H7 (cell line): ENCODE measurements around the gene MAPKAPK3. TPM values are rescaled to one million over a fixed set of nuclear protein-coding genes. Genes with fewer than 3 reads are reported as not detected.
A peak's percentile ranks its signal among the peaks of the same experiment; 100 is the strongest.
"Not testable (repeated sequence)": the region's sequence is repeated elsewhere in the genome, so short reads cannot be mapped to it uniquely, and the experiment has no call there.

Experiments
- DNase-seq: peaks from one replicate; pipeline ENCODE4 v3.0.0; 2012
- H3K27me3 ChIP-seq: 2 replicates; pipeline ENCODE4 v1.6.0; 2011; ENCODE audit warnings: mild to moderate bottlenecking, low read length; ENCODE audit not compliant: control insufficient read depth, insufficient read depth
- H3K36me3 ChIP-seq: replicated peaks from 2 replicates; pipeline ENCODE4 v1.5.1; 2011; ENCODE audit warnings: low read length; ENCODE audit not compliant: control insufficient read depth, insufficient read depth
- H3K4me3 ChIP-seq: 2 replicates; pipeline ENCODE4 v1.5.1; 2011; ENCODE audit warnings: low read depth, mild to moderate bottlenecking, control low read depth, low read length, moderate library complexity; ENCODE audit not compliant: insufficient read depth
- total RNA-seq: library from RNA; depleted of rRNA; stranded (reverse); fragments of >200 nt; shearing (Covaris generic); gene quantifications from 2 replicates; pipeline ENCODE4 v1.2.3, GENCODE V29; 2014; rRNA removed

The MAPKAPK3 gene
- total RNA-seq, 1 experiment from 2014 or later = 72.5 TPM

DNA sequence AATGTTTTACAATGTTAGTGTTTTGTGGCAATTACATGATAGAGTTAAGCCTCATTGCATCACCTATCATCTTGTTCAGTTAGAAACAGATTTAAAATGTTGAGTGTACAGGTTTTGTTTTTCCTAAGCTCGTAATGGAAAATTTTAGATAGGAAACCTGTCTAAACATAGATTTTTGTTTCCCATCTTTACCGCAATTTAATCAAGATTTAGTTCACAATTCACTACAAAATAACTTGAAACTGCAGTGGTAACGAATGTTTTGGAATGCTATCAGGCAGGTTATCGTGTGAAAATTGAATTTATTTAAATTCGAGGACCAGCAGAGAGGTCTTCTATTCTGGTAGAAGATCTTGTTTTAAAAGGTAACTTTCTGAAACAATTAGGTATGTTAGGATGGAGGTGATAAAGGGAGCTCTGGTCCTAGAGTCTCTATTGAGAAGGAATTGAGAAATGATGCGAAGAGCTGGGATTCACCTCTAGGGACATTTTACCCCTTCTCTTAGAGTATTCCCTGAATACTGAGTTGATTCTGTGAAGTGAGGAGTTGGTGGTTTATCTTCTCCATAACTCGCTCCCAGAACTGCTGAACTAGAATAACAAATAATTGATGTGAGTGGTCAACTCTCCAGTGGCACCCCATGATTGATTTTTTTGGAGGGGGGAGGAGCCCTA, 59.2 kb downstream of the MAPKAPK3 start:
- H3K27me3 ChIP-seq = peaks cover 14% of the 10 kb centered on the region
- peak; percentile 59 for DNase-seq

GRCh38 chr3:50687127-50687751, 70.3 kb downstream of the MAPKAPK3 start:
- H3K4me3 ChIP-seq = no peak overlapping the region
- no peak for DNase-seq
- no peaks in the 10 kb centered on the region for H3K27me3 ChIP-seq
- no peaks in the 10 kb centered on the region for H3K36me3 ChIP-seq

More for the DNA sequence above, 59.2 kb downstream of the MAPKAPK3 start:
- no peaks in the 10 kb centered on the region for H3K36me3 ChIP-seq
- no peak overlapping the region for H3K4me3 ChIP-seq

GRCh38 chr3:50687916-50688315, 71.0 kb downstream of the MAPKAPK3 start:
- H3K27me3 ChIP-seq = no peaks in the 10 kb centered on the region
- no peak for DNase-seq
- H3K4me3 ChIP-seq = no peak overlapping the region
- H3K36me3 ChIP-seq = no peaks in the 10 kb centered on the region

DNA sequence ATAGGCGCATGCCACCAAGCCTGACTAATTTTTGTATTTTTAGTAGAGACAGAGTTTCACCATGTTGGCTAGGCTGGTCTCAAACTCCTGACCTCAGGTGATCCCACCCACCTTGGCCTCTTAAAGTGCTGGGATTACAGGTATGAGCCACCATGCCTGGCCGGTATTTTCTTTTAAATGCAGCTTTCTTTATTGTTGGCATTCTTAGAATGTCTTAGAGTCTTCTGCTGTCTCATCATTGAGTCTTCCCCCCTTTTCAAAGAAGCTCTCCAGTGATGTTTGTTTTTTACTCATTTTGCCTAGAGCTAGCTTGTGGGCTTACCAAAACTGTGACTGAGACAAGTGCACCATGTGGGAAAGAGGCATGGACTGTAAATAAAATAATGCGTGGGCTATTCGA, 71.7 kb downstream of the MAPKAPK3 start:
- not testable (repeated sequence) for H3K27me3 ChIP-seq, DNase-seq

GRCh38 chr3:50689558-50689957, 72.6 kb downstream of the MAPKAPK3 start:
- Histone ChIP-seq H3K27me3 (no peaks in the 10 kb centered on the region), H3K4me3 (no peak overlapping the region), H3K36me3 (no peaks in the 10 kb centered on the region)
- DNase-seq = no peak

More for the DNA sequence above, 71.7 kb downstream of the MAPKAPK3 start:
- H3K36me3 ChIP-seq, H3K4me3 ChIP-seq: not testable (repeated sequence)

DNA sequence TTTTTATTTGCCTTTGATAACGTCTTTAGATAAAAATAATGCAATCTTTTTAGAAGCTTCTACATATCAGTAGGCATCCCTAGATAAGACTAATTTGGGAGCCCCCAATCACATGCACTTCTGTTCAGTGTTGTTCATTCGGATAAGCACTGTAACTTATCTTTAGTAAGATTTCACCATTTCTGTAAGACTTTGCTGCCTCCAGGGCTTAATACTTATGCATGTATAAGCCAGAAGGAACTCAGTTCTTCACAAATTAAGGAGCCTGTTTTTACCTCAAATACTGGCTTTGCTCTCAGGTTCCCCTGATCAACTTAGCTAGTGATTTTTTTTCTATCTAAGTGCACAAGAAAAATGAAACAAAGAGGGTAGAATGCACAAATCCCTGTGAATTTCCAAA, 78.1 kb downstream of the MAPKAPK3 start:
- no peaks in the 10 kb centered on the region for H3K27me3 ChIP-seq
- H3K36me3 ChIP-seq = no peaks in the 10 kb centered on the region
- no peak for DNase-seq
- H3K4me3 ChIP-seq = no peak overlapping the region

- Histone ChIP-seq H3K36me3 (no peaks in the 10 kb centered on the region), H3K27me3 (no peaks in the 10 kb centered on the region), H3K4me3 (no peak overlapping the region)
- no peak for DNase-seq
Measured at GRCh38 chr3:50696276-50696675, 79.3 kb downstream of the MAPKAPK3 start.

DNA sequence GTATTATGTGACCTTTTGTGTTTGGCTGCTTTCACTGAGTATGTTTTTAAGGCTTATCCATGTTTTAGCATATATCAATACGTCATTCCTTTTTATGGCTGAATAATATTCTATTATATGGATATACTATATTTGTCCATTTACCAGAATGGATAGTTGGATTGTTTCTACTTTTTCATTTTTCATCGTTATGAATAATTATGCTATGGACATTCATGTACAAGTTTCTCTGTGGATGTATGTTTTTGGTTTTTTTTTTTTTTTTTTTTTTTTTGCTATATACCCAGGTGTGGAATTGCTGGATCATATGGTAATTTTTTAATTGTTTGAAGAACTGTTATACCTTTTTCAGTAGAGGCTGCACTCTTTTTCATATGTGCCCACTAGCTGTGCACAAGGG, 81.3 kb downstream of the MAPKAPK3 start:
- DNase-seq = no peak
- Histone ChIP-seq H3K4me3 (no peak overlapping the region), H3K27me3 (no peaks in the 10 kb centered on the region), H3K36me3 (no peaks in the 10 kb centered on the region)

Other genes with a start within 250 kb of the MAPKAPK3 start
- 5.5 and 5.9 TPM in 2 replicates for gene CACNA2D2, start 113.5 kb upstream of the MAPKAPK3 start, total RNA-seq
- 12.5 and 19.3 TPM in 2 replicates for gene C3orf18, start 49.4 kb upstream of the MAPKAPK3 start, total RNA-seq
- gene HEMK1, start 47.6 kb upstream of the MAPKAPK3 start, total RNA-seq = 15.5 and 19.0 TPM in 2 replicates
- 0.96 and 1.6 TPM in 2 replicates for gene CISH, start 5.4 kb upstream of the MAPKAPK3 start, total RNA-seq
- 2.0 and 3.2 TPM in 2 replicates for gene DOCK3, start 57.8 kb downstream of the MAPKAPK3 start, total RNA-seq